ENCODE measurements around the gene GNG7.
"Not testable (repeated sequence)": the region's sequence is repeated elsewhere in the genome, so short reads cannot be mapped to it uniquely, and the experiment has no call there.

The GNG7 gene

GRCh38 chr19:2544576-2545415, 157.7 kb downstream of the GNG7 start:
- in situ Hi-C loops (cut with HindIII; ENCODE audit: low pct_unique_long_range_greater_than_20kb, low sequenced_read_pairs), result no loop called here
- TF ChIP-seq JUND (IDR thresholded peaks at IDR 0.05; ENCODE audit: low read depth), result no peak
- DNase-seq (ENCODE audit: low read depth in 1 of 2, low spot score in 1 of 2), result no peak

GRCh38 chr19:2543463-2544442, 158.7 kb downstream of the GNG7 start:
- TF ChIP-seq JUND (IDR thresholded peaks at IDR 0.05; ENCODE audit: low read depth), result no peak
- in situ Hi-C loops (cut with HindIII; ENCODE audit: low pct_unique_long_range_greater_than_20kb, low sequenced_read_pairs), result no loop called here
- peak; percentile 51 to 87 for DNase-seq (ENCODE audit: low read depth in 1 of 2, low spot score in 1 of 2)

GRCh38 chr19:2543072-2543462, 159.4 kb downstream of the GNG7 start:
- DNase-seq (ENCODE audit: low read depth in 1 of 2, low spot score in 1 of 2); in situ Hi-C loops (cut with HindIII; ENCODE audit: low pct_unique_long_range_greater_than_20kb, low sequenced_read_pairs): not testable (repeated sequence)

DNA sequence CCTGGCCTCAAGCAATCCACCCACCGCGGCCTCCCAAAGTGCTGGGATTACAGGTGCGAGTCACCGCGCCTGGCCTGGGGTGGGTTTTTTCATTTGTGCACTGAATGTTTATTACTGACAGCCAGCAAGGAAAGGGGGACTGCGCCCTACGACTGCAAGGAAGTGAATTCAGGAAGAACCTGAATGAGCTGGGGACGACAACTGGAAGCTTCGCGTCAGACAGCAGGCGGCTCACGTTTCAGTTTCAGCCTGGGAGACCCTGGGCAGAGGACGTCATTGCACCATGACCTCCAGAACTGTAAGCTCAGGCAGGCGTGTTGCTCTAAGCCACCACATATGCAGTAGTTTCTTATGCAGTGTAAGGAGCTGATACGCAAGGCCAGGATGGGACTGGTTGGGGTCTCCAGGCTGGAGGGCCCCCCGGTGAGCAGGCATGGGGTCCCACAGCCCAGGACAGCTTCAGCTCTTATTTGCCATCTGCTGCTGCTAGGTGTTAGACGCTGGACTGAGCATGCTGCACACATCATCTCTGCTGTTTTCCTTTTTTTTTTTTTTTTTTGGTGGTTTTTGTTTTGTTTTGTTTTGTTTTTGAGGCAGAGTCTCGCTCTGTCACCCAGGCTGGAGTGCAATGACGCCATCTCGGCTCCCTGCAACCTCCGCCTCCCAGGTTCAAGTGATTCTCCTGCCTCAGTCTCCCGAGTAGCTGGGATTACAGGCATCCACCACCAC, 160.0 kb downstream of the GNG7 start:
- no peak for DNase-seq (ENCODE audit: low read depth in 1 of 2, low spot score in 1 of 2)
- no peak for TF ChIP-seq JUND (IDR thresholded peaks at IDR 0.05; ENCODE audit: low read depth)
- in situ Hi-C loops (cut with HindIII; ENCODE audit: low pct_unique_long_range_greater_than_20kb, low sequenced_read_pairs), result no loop called here

DNA sequence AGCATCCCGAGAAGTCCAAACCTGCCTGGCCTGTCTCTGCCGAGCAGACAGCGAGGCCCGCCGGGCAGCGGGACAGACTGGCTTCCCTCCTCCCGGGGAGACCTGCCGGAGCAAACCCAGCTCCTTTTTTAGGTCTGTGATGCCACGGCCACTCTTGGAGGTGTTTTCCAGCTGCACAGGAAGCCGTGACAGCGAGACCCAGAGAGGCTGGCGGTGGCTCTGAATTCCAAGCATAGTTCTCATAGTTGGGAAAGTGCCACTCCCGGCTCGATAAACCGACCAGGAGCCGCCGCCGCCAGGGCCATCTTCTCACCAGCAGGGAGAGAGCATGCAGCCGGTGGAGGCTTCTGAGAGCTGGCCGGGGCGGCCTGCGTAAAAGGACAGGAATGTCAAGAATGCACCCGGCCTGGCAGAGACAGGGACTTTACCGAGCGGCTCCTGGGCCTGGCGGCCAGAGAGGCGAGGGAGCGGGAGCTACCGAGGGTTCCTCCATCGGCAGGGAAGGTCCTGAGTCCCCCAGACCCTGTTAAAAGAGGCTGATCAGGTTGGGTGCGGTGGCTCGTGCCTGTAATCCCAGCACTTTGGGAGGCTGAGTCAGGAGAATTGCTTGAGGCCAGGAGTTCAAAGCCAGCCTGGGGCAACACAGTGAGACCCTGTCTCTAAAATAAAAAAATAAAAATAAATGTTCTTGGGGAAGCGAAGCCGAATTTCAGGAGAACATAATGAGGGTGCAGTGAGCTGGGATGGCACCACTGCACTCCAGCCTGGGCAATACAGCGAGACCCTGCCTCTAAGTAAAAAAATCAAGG, 161.6 kb downstream of the GNG7 start:
- in situ Hi-C loops (cut with HindIII; ENCODE audit: low pct_unique_long_range_greater_than_20kb, low sequenced_read_pairs), result no loop called here
- TF ChIP-seq JUND (IDR thresholded peaks at IDR 0.05; ENCODE audit: low read depth), result 0 out of 2 replicates have a peak, but pooled peaks have one; percentile 34
- peak; percentile 72 to 96 for DNase-seq (ENCODE audit: low read depth in 1 of 2, low spot score in 1 of 2)

- in situ Hi-C loops (cut with HindIII; ENCODE audit: low pct_unique_long_range_greater_than_20kb, low sequenced_read_pairs), result no loop called here
- DNase-seq (ENCODE audit: low read depth in 1 of 2, low spot score in 1 of 2), result no peak
- no peak for TF ChIP-seq JUND (IDR thresholded peaks at IDR 0.05; ENCODE audit: low read depth)
Measured at GRCh38 chr19:2540251-2540645, 162.2 kb downstream of the GNG7 start.

DNA sequence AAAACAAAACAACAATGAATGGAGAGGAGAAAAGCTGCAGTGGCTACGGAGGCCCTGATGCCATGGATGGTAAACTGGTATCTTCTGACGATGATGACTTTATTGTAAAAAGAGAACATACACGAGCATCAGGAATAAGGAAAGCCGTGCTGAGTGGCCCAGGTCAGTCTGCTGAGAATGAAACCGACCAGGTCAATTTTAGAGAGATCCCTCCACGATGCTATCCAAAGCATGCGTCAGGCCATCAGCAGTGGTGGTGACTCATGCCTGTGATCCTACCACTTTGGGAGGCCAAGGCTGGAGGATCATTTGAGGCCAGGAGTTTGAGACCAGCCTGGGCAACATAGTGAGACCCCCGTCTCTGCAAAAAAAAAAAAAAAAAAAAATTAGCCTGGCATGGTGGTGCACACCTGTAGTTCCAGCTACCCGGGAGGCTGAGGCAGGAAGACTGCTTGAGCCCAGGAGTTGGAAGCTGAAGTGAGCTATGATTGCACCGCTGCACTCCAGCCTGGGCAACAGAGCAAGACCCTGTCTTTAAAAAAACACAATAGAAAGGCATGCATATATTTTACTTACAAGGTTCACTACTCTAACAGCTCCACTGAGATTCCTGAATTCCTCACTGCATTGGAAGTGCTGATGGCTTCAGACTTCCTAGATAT, 164.3 kb downstream of the GNG7 start:
- in situ Hi-C loops (cut with HindIII; ENCODE audit: low pct_unique_long_range_greater_than_20kb, low sequenced_read_pairs), result no loop called here
- no peak for DNase-seq (ENCODE audit: low read depth in 1 of 2, low spot score in 1 of 2)
- no peak for TF ChIP-seq JUND (IDR thresholded peaks at IDR 0.05; ENCODE audit: low read depth)

GRCh38 chr19:2537584-2537983, 164.9 kb downstream of the GNG7 start:
- DNase-seq (ENCODE audit: low read depth in 1 of 2, low spot score in 1 of 2); in situ Hi-C loops (cut with HindIII; ENCODE audit: low pct_unique_long_range_greater_than_20kb, low sequenced_read_pairs): not testable (repeated sequence)

GRCh38 chr19:2536461-2536860, 166.0 kb downstream of the GNG7 start:
- in situ Hi-C loops (cut with HindIII; ENCODE audit: low pct_unique_long_range_greater_than_20kb, low sequenced_read_pairs), result no loop called here
- no peak for DNase-seq (ENCODE audit: low read depth in 1 of 2, low spot score in 1 of 2)
- no peak for TF ChIP-seq JUND (IDR thresholded peaks at IDR 0.05; ENCODE audit: low read depth)

DNA sequence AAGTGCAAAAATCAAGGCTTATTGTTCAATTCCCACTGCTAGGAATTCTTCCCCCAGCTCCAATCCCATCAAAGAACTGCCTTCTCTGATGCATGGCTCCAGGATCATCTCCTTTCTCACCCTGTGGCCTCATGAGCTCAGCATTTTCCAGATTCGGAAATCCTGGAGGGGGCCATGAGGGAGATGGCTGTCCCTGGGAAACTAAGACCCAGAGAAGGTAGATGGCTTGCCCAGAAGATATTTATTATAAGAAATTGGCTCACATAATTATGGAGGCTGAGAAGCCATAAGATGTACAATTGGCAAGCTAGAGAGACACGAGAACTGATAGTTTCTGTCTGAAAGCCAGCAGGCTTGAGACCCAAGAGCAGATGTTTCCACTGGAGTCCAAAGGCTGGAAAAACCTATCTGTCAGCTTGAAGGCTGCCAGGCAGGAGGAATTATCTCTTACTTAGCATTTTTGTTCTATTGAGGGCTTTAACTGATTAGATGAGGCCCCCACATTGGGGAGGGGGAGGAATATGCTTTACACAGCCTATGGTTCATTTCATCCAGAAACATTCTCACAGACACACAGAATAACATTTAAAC, 168.0 kb downstream of the GNG7 start:
- TF ChIP-seq JUND (IDR thresholded peaks at IDR 0.05; ENCODE audit: low read depth), result no peak
- peak in 1 of 2 experiments; percentile 30 for DNase-seq (ENCODE audit: low read depth in 1 of 2, low spot score in 1 of 2)
- in situ Hi-C loops (cut with HindIII; ENCODE audit: low pct_unique_long_range_greater_than_20kb, low sequenced_read_pairs), result no loop called here
